ENCODE measurements around the gene RABGGTB. TPM values are rescaled to one million over a fixed set of nuclear protein-coding genes. Genes with fewer than 3 reads are reported as not detected.

The RABGGTB gene
- total and polyA plus RNA-seq, 2 experiments from 2014 or later: 77.1 to 162 TPM

GRCh38 chr1:75838079-75838478 is 52.0 kb downstream of the RABGGTB start:
- Histone ChIP-seq H3K27ac (ENCODE audit: low read depth) (no peak overlapping the region), H3K27me3 (ENCODE audit: insufficient read depth) (no peaks in the 10 kb centered on the region), H3K4me2 (no peak overlapping the region), H3K4me1 (ENCODE audit: insufficient read depth) (no peaks in the 10 kb centered on the region), H3F3A (replicated peaks; ENCODE audit: low read depth) (no peaks in the 10 kb centered on the region), H3K9me2 (ENCODE audit: insufficient read depth) (no peaks in the 10 kb centered on the region), H3K79me2 (replicated peaks; ENCODE audit: insufficient read depth) (no peaks in the 10 kb centered on the region), H4K20me1 (replicated peaks; ENCODE audit: insufficient read depth) (no peaks in the 10 kb centered on the region), H3K36me3 (ENCODE audit: insufficient read depth) (no peaks in the 10 kb centered on the region), H2AFZ (no peak overlapping the region), H3K4me3 (no peak overlapping the region)
- peaks cover 4% of the 10 kb centered on the region for H3K27me3 Mint-ChIP-seq (ENCODE audit: insufficient read depth, low read depth, poor library complexity)
- no peak for ATAC-seq
- H3K4me3 Mint-ChIP-seq: no peak overlapping the region
- no peaks in the 10 kb centered on the region for H3K36me3 Mint-ChIP-seq (ENCODE audit: low read depth)
- no peak for DNase-seq (ENCODE audit: low spot score)
- TF ChIP-seq EZH2 (IDR thresholded peaks at IDR 0.05; ENCODE audit: low read depth, unreplicated experiment) (no peak), ZNF331 (CRISPR knock-in tag; IDR thresholded peaks at IDR 0.05; ENCODE audit: low read depth) (no peak), CTCF (conservative IDR thresholded peaks at IDR 0.05; ENCODE audit: low read depth in 2 of 2) (no peak), POLR2AphosphoS5 (IDR thresholded peaks at IDR 0.05; ENCODE audit: low read depth) (no peak), CREB1 (CRISPR knock-in tag; IDR thresholded peaks at IDR 0.05; ENCODE audit: low read depth) (no peak)
- H3K4me1 Mint-ChIP-seq: no peaks in the 10 kb centered on the region
- peaks cover 10% of the 10 kb centered on the region for H3K9me3 Mint-ChIP-seq
- H3K27ac Mint-ChIP-seq: no peak overlapping the region

- Histone ChIP-seq H3K4me2 (no peak overlapping the region), H3K27ac (ENCODE audit: low read depth) (no peak overlapping the region), H2AFZ (no peak overlapping the region), H3K4me3 (no peak overlapping the region), H3K36me3 (ENCODE audit: insufficient read depth) (no peaks in the 10 kb centered on the region), H3F3A (replicated peaks; ENCODE audit: low read depth) (no peaks in the 10 kb centered on the region), H4K20me1 (replicated peaks; ENCODE audit: insufficient read depth) (no peaks in the 10 kb centered on the region), H3K9me2 (ENCODE audit: insufficient read depth) (no peaks in the 10 kb centered on the region), H3K79me2 (replicated peaks; ENCODE audit: insufficient read depth) (no peaks in the 10 kb centered on the region), H3K4me1 (ENCODE audit: insufficient read depth) (no peaks in the 10 kb centered on the region), H3K27me3 (ENCODE audit: insufficient read depth) (no peaks in the 10 kb centered on the region)
- Mint-ChIP-seq H3K36me3 (ENCODE audit: low read depth) (no peaks in the 10 kb centered on the region), H3K27ac (no peak overlapping the region), H3K4me1 (no peaks in the 10 kb centered on the region), H3K4me3 (no peak overlapping the region), H3K9me3 (no peaks in the 10 kb centered on the region; the same call in 2 of the 3 replicates), H3K27me3 (ENCODE audit: insufficient read depth, low read depth, poor library complexity) (no peaks in the 10 kb centered on the region)
- DNase-seq (ENCODE audit: low spot score): no peak
- ATAC-seq: no peak
- TF ChIP-seq CTCF (conservative IDR thresholded peaks at IDR 0.05; ENCODE audit: low read depth in 2 of 2): no peak
- TF ChIP-seq ETS1 (IDR thresholded peaks at IDR 0.05): no peak
- TF ChIP-seq CREB1 (CRISPR knock-in tag; IDR thresholded peaks at IDR 0.05; ENCODE audit: low read depth): no peak
- TF ChIP-seq REST (IDR thresholded peaks at IDR 0.05; ENCODE audit: unreplicated experiment): no peak
- no peak for TF ChIP-seq EZH2phosphoT487 (IDR thresholded peaks at IDR 0.05; ENCODE audit: unreplicated experiment)
- no peak for TF ChIP-seq ZNF114 (CRISPR knock-in tag; IDR thresholded peaks at IDR 0.05)
- no peak for TF ChIP-seq ZNF331 (CRISPR knock-in tag; IDR thresholded peaks at IDR 0.05; ENCODE audit: low read depth)
- TF ChIP-seq STAT1 (IDR thresholded peaks at IDR 0.05; ENCODE audit: unreplicated experiment): no peak
- no peak for TF ChIP-seq NANOG (IDR thresholded peaks at IDR 0.05; ENCODE audit: borderline replicate concordance)
- TF ChIP-seq JUNB (IDR thresholded peaks at IDR 0.05; ENCODE audit: unreplicated experiment): no peak
- TF ChIP-seq EZH2 (IDR thresholded peaks at IDR 0.05; ENCODE audit: low read depth, unreplicated experiment): no peak
- no peak for TF ChIP-seq POLR2AphosphoS5 (IDR thresholded peaks at IDR 0.05; ENCODE audit: low read depth)
Observed at GRCh38 chr1:75841421-75841820, 55.4 kb downstream of the RABGGTB start.

Measured in GM23338 (cell line).